WTC11 (cell line): ENCODE measurements around the gene NLRC4. TPM values are rescaled to one million over a fixed set of nuclear protein-coding genes. Genes with fewer than 3 reads are reported as not detected.

Experiments
- ATAC-seq: fragments of 200-7000 bp; cut with Tn5 transposase; 2 replicates; pipeline ENCODE4 v1.10.0; 2021; ENCODE audit warnings: mild to moderate bottlenecking, moderate library complexity
- CTCF ChIA-PET: fragments of 300-600 bp; sonication (Branson Sonifier 250); formaldehyde crosslinking; loops from one replicate; lab custom pipeline; 2021; ENCODE audit warnings: antibody characterized with exemption; lab: Charles Lee
- POLR2A ChIA-PET: fragments of 350-600 bp; sonication (Branson Sonifier 250); formaldehyde crosslinking; loops from one replicate; lab custom pipeline; 2021; ENCODE audit warnings: antibody characterized with exemption; lab: Charles Lee
- DNase-seq: peaks from one replicate; pipeline ENCODE4 v3.0.0; 2021; ENCODE audit warnings: low spot score
- H3K27ac Mint-ChIP-seq: 2 replicates; pipeline ENCODE4 v1.8.0; 2021; ENCODE audit warnings: mixed read lengths
- H3K27me3 Mint-ChIP-seq: 2 replicates; pipeline ENCODE4 v1.8.0; 2021; ENCODE audit warnings: low read depth, mild to moderate bottlenecking, moderate library complexity, mixed read lengths
- H3K36me3 Mint-ChIP-seq: 2 replicates; pipeline ENCODE4 v1.8.0; 2021; ENCODE audit warnings: mixed read lengths
- H3K4me1 Mint-ChIP-seq: 2 replicates; pipeline ENCODE4 v1.8.0; 2022; ENCODE audit warnings: mixed read lengths
- H3K4me3 Mint-ChIP-seq: 2 replicates; pipeline ENCODE4 v1.8.0; 2021; ENCODE audit warnings: mild to moderate bottlenecking, moderate library complexity, mixed read lengths
- H3K9me3 Mint-ChIP-seq: 2 replicates; pipeline ENCODE4 v1.8.0; 2021; ENCODE audit warnings: mixed read lengths
- ATF1 ChIP-seq: sonication (generic); formaldehyde crosslinking; IDR thresholded peaks from 2 replicates; pipeline ENCODE4 v1.8.1; 2023; ENCODE audit warnings: mild to moderate bottlenecking, moderate library complexity, missing genetic modification reagents
- CREB1 ChIP-seq: sonication (generic); formaldehyde crosslinking; IDR thresholded peaks from 2 replicates; pipeline ENCODE4 v1.8.0; 2023; ENCODE audit warnings: mild to moderate bottlenecking, missing genetic modification reagents
- EMX1 ChIP-seq: fragments of 250-450 bp; sonication (Bioruptor Pico); IDR thresholded peaks from 2 replicates; pipeline ENCODE4 v1.8.0; 2021; ENCODE audit warnings: mild to moderate bottlenecking
- FOXJ3 ChIP-seq: sonication (generic); formaldehyde crosslinking; IDR thresholded peaks from 2 replicates; pipeline ENCODE4 v1.9.0; 2021; ENCODE audit warnings: missing genetic modification reagents, mild to moderate bottlenecking, borderline replicate concordance
- FOXK1 ChIP-seq: sonication (generic); formaldehyde crosslinking; IDR thresholded peaks from 2 replicates; pipeline ENCODE4 v1.8.0; 2022; ENCODE audit warnings: mild to moderate bottlenecking, moderate library complexity, missing genetic modification reagents
- GRHL2 ChIP-seq: fragments of 250-450 bp; sonication (Bioruptor Pico); IDR thresholded peaks from 2 replicates; pipeline ENCODE4 v1.8.0; 2022; ENCODE audit warnings: mild to moderate bottlenecking, moderate library complexity; ENCODE audit not compliant: insufficient replicate concordance, severe bottlenecking
- JUN ChIP-seq: sonication (generic); formaldehyde crosslinking; IDR thresholded peaks from 2 replicates; pipeline ENCODE4 v1.8.0; 2023; ENCODE audit warnings: mild to moderate bottlenecking, missing genetic modification reagents
- MXD4 ChIP-seq: fragments of 250-450 bp; sonication (Bioruptor Pico); IDR thresholded peaks from 2 replicates; pipeline ENCODE4 v1.8.0; 2021; ENCODE audit warnings: mild to moderate bottlenecking, moderate library complexity, borderline replicate concordance
- NFYB ChIP-seq: sonication (generic); formaldehyde crosslinking; conservative IDR thresholded peaks from 2 replicates; pipeline ENCODE4 v1.8.0; 2022; ENCODE audit warnings: low read depth, missing genetic modification reagents
- NR1H2 ChIP-seq: sonication (generic); formaldehyde crosslinking; IDR thresholded peaks from 2 replicates; pipeline ENCODE4 v1.9.0; 2021; ENCODE audit warnings: mild to moderate bottlenecking, moderate library complexity, missing genetic modification reagents
- OVOL2 ChIP-seq: fragments of 250-450 bp; sonication (Bioruptor Pico); IDR thresholded peaks from 2 replicates; pipeline ENCODE4 v1.9.0; 2021; ENCODE audit warnings: mild to moderate bottlenecking, borderline replicate concordance
- SMAD3 ChIP-seq: sonication (generic); formaldehyde crosslinking; IDR thresholded peaks from 2 replicates; pipeline ENCODE4 v1.8.0; 2022; ENCODE audit warnings: missing genetic modification reagents, mild to moderate bottlenecking, borderline replicate concordance
- SP1 ChIP-seq: sonication (generic); formaldehyde crosslinking; conservative IDR thresholded peaks from 2 replicates; pipeline ENCODE4 v1.8.1; 2022; ENCODE audit warnings: missing genetic modification reagents
- ZNF121 ChIP-seq: sonication (generic); formaldehyde crosslinking; IDR thresholded peaks from 2 replicates; pipeline ENCODE4 v1.8.0; 2023; ENCODE audit warnings: missing genetic modification reagents
- ZNF263 ChIP-seq: sonication (generic); formaldehyde crosslinking; IDR thresholded peaks from 2 replicates; pipeline ENCODE4 v1.8.1; 2022; ENCODE audit warnings: low read depth, mild to moderate bottlenecking, moderate library complexity, missing genetic modification reagents
- ZNF396 ChIP-seq: fragments of 250-450 bp; sonication (Bioruptor Pico); IDR thresholded peaks from 2 replicates; pipeline ENCODE4 v1.8.0; 2021; ENCODE audit warnings: mild to moderate bottlenecking, moderate library complexity, borderline replicate concordance
- ZNF416 ChIP-seq: fragments of 250-450 bp; sonication (Bioruptor Pico); IDR thresholded peaks from 2 replicates; pipeline ENCODE4 v1.9.0; 2021; ENCODE audit warnings: mild to moderate bottlenecking, inconsistent platforms
- ZNF423 ChIP-seq: fragments of 250-450 bp; sonication (Bioruptor Pico); IDR thresholded peaks from 2 replicates; pipeline ENCODE4 v2.1.2; 2022; ENCODE audit warnings: mild to moderate bottlenecking, moderate library complexity
- ZNF671 ChIP-seq: fragments of 250-450 bp; sonication (Bioruptor Pico); IDR thresholded peaks from 2 replicates; pipeline ENCODE4 v1.8.0; 2021; ENCODE audit warnings: mild to moderate bottlenecking
- total RNA-seq: library from RNA; stranded (reverse); gene quantifications from 3 replicates; pipeline ENCODE4 v1.2.3, GENCODE V29; 2021
- TF ChIP-seq, protein P1 (sequence below): sonication (generic); formaldehyde crosslinking; IDR thresholded peaks from 2 replicates; pipeline ENCODE4 v1.8.1; 2023; ENCODE audit warnings: mild to moderate bottlenecking, missing genetic modification reagents, moderate library complexity
- TF ChIP-seq, protein P2 (sequence below): sonication (generic); formaldehyde crosslinking; IDR thresholded peaks from 2 replicates; pipeline ENCODE4 v1.8.0; 2022; ENCODE audit warnings: missing genetic modification reagents
- TF ChIP-seq, protein P3 (sequence below): sonication (generic); formaldehyde crosslinking; IDR thresholded peaks from 2 replicates; pipeline ENCODE4 v1.8.0; 2022; ENCODE audit warnings: mild to moderate bottlenecking, missing genetic modification reagents
- TF ChIP-seq, protein P4 (sequence below): sonication (generic); formaldehyde crosslinking; IDR thresholded peaks from 2 replicates; pipeline ENCODE4 v1.8.0; 2022; ENCODE audit warnings: mild to moderate bottlenecking, missing genetic modification reagents
- TF ChIP-seq, protein P5 (sequence below): fragments of 250-450 bp; sonication (Bioruptor Pico); IDR thresholded peaks from 2 replicates; pipeline ENCODE4 v1.8.0; 2021; ENCODE audit warnings: mild to moderate bottlenecking
- TF ChIP-seq, protein P6 (sequence below): sonication (generic); formaldehyde crosslinking; IDR thresholded peaks from 2 replicates; pipeline ENCODE4 v1.8.1; 2023; ENCODE audit warnings: mild to moderate bottlenecking, moderate library complexity, missing genetic modification reagents

Gene NLRC4
- total RNA-seq, 1 experiment from 2014 or later = not detected

DNA sequence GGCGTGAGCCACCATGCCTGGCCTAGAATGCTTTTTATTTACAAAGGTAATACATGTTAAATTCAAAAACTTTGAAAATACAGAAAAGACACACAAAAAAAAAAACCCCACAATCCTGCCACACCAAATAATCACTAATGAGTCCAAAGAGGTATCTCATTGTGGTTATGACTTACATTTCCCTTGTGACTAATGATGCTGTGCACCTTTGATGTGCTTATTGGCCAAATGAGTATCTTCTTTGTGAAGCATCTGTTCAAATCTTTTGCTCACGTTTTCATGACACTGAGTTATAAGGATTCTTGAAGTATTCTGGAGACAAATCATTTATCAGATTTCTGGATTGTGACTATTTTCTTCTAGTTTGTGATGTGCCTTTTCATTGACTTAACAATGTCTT is 6.4 kb upstream of the NLRC4 start:
- TF ChIP-seq, protein P1, sequence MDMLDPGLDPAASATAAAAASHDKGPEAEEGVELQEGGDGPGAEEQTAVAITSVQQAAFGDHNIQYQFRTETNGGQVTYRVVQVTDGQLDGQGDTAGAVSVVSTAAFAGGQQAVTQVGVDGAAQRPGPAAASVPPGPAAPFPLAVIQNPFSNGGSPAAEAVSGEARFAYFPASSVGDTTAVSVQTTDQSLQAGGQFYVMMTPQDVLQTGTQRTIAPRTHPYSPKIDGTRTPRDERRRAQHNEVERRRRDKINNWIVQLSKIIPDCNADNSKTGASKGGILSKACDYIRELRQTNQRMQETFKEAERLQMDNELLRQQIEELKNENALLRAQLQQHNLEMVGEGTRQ (CRISPR knock-in tag) = no peak
- TF ChIP-seq NR1H2 (CRISPR knock-in tag) = no peak
- TF ChIP-seq, protein P2, sequence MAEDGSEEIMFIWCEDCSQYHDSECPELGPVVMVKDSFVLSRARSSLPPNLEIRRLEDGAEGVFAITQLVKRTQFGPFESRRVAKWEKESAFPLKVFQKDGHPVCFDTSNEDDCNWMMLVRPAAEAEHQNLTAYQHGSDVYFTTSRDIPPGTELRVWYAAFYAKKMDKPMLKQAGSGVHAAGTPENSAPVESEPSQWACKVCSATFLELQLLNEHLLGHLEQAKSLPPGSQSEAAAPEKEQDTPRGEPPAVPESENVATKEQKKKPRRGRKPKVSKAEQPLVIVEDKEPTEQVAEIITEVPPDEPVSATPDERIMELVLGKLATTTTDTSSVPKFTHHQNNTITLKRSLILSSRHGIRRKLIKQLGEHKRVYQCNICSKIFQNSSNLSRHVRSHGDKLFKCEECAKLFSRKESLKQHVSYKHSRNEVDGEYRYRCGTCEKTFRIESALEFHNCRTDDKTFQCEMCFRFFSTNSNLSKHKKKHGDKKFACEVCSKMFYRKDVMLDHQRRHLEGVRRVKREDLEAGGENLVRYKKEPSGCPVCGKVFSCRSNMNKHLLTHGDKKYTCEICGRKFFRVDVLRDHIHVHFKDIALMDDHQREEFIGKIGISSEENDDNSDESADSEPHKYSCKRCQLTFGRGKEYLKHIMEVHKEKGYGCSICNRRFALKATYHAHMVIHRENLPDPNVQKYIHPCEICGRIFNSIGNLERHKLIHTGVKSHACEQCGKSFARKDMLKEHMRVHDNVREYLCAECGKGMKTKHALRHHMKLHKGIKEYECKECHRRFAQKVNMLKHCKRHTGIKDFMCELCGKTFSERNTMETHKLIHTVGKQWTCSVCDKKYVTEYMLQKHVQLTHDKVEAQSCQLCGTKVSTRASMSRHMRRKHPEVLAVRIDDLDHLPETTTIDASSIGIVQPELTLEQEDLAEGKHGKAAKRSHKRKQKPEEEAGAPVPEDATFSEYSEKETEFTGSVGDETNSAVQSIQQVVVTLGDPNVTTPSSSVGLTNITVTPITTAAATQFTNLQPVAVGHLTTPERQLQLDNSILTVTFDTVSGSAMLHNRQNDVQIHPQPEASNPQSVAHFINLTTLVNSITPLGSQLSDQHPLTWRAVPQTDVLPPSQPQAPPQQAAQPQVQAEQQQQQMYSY = no peak
- no peak for TF ChIP-seq ZNF121 (CRISPR knock-in tag)
- TF ChIP-seq, protein P3, sequence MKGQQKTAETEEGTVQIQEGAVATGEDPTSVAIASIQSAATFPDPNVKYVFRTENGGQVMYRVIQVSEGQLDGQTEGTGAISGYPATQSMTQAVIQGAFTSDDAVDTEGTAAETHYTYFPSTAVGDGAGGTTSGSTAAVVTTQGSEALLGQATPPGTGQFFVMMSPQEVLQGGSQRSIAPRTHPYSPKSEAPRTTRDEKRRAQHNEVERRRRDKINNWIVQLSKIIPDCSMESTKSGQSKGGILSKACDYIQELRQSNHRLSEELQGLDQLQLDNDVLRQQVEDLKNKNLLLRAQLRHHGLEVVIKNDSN = no peak
- no peak for TF ChIP-seq GRHL2 (CRISPR knock-in tag)
- TF ChIP-seq ZNF416 (CRISPR knock-in tag) = no peak
- TF ChIP-seq ZNF671 (CRISPR knock-in tag) = no peak
- TF ChIP-seq SP1 = no peak
- TF ChIP-seq, protein P4, sequence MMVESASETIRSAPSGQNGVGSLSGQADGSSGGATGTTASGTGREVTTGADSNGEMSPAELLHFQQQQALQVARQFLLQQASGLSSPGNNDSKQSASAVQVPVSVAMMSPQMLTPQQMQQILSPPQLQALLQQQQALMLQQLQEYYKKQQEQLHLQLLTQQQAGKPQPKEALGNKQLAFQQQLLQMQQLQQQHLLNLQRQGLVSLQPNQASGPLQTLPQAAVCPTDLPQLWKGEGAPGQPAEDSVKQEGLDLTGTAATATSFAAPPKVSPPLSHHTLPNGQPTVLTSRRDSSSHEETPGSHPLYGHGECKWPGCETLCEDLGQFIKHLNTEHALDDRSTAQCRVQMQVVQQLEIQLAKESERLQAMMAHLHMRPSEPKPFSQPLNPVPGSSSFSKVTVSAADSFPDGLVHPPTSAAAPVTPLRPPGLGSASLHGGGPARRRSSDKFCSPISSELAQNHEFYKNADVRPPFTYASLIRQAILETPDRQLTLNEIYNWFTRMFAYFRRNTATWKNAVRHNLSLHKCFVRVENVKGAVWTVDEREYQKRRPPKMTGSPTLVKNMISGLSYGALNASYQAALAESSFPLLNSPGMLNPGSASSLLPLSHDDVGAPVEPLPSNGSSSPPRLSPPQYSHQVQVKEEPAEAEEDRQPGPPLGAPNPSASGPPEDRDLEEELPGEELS (CRISPR knock-in tag) = no peak
- Mint-ChIP-seq H3K36me3 (no peaks in the 10 kb centered on the region), H3K9me3 (no peaks in the 10 kb centered on the region), H3K27ac (no peak overlapping the region), H3K4me3 (no peak overlapping the region), H3K27me3 (peaks cover 29% of the 10 kb centered on the region), H3K4me1 (no peaks in the 10 kb centered on the region; the same call in 1 of the 2 replicates)
- DNase-seq = no peak
- POLR2A ChIA-PET = interaction anchor here (0.7 kb wide), 1 partner anchor 985 kb away, joined by 3 read pairs; no protein-coding TSS in a partner anchor
- no peak for ATAC-seq
- CTCF ChIA-PET = no interaction called here

DNA sequence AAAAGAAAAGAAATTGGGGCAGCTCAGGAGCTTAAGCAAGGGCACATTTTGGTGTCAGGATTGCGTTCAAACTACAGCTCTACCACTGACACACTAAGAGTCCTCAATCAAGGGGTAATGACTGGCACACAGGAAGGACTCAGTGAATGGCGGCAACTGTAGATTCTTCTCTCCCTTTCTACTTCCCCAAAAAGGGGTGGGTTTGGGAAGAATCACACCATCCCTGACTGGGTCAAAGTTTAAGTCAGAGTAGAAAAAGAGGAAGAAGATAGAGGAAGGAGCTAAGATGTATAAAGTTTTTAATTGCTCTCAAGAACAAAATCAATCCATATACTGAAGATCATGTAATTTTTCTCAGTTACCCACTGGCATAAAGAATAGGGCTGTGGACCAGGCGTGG is 2.6 kb downstream of the NLRC4 start:
- Mint-ChIP-seq H3K27me3 (peaks cover 3% of the 10 kb centered on the region), H3K4me1 (no peaks in the 10 kb centered on the region)

More for the DNA sequence above, 2.6 kb downstream of the NLRC4 start:
- ChIA-PET POLR2A (interaction anchor here (0.6 kb wide), 1 partner anchor 56 kb away, joined by 5 read pairs; no protein-coding TSS in a partner anchor), CTCF (no interaction called here)
- ATAC-seq (no peak), DNase-seq (no peak)
- TF ChIP-seq ZNF423 (CRISPR knock-in tag) (no peak), EMX1 (CRISPR knock-in tag) (no peak), JUN (CRISPR knock-in tag) (no peak), SMAD3 (no peak), MXD4 (CRISPR knock-in tag) (no peak), OVOL2 (CRISPR knock-in tag) (no peak), ZNF396 (CRISPR knock-in tag) (no peak), SP1 (no peak), CREB1 (no peak), ATF1 (no peak), ZNF263 (CRISPR knock-in tag) (no peak), FOXJ3 (CRISPR knock-in tag) (no peak), NFYB (CRISPR knock-in tag) (no peak), FOXK1 (CRISPR knock-in tag) (no peak)
- TF ChIP-seq, protein P5, sequence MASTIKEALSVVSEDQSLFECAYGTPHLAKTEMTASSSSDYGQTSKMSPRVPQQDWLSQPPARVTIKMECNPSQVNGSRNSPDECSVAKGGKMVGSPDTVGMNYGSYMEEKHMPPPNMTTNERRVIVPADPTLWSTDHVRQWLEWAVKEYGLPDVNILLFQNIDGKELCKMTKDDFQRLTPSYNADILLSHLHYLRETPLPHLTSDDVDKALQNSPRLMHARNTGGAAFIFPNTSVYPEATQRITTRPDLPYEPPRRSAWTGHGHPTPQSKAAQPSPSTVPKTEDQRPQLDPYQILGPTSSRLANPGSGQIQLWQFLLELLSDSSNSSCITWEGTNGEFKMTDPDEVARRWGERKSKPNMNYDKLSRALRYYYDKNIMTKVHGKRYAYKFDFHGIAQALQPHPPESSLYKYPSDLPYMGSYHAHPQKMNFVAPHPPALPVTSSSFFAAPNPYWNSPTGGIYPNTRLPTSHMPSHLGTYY (CRISPR knock-in tag) = no peak
- TF ChIP-seq, protein P6, sequence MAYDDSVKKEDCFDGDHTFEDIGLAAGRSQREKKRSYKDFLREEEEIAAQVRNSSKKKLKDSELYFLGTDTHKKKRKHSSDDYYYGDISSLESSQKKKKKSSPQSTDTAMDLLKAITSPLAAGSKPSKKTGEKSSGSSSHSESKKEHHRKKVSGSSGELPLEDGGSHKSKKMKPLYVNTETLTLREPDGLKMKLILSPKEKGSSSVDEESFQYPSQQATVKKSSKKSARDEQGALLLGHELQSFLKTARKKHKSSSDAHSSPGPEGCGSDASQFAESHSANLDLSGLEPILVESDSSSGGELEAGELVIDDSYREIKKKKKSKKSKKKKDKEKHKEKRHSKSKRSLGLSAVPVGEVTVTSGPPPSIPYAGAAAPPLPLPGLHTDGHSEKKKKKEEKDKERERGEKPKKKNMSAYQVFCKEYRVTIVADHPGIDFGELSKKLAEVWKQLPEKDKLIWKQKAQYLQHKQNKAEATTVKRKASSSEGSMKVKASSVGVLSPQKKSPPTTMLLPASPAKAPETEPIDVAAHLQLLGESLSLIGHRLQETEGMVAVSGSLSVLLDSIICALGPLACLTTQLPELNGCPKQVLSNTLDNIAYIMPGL (CRISPR knock-in tag) = no peak
- no peak overlapping the region for H3K4me3 Mint-ChIP-seq
- no peaks in the 10 kb centered on the region for H3K36me3 Mint-ChIP-seq
- no peaks in the 10 kb centered on the region for H3K9me3 Mint-ChIP-seq
- no peak overlapping the region for H3K27ac Mint-ChIP-seq
